B cell (primary cell): Measurements from ENCODE around the gene CT45A10.
"Not testable (repeated sequence)": the region's sequence is repeated elsewhere in the genome, so short reads cannot be mapped to it uniquely, and the experiment has no call there.

Experiments used
- EZH2 ChIP-seq: IDR thresholded peaks from 2 replicates; pipeline ENCODE4 v1.6.1; 2012; ENCODE audit warnings: borderline replicate concordance, low read depth, mild to moderate bottlenecking, moderate library complexity, low read length; ENCODE audit not compliant: insufficient read depth, poor library complexity, severe bottlenecking
- TF ChIP-seq, protein P1 (sequence below): fragments of 200-600 bp; IDR thresholded peaks from one replicate; pipeline ENCODE4 v1.8.0; 2022; ENCODE audit warnings: antibody characterized with exemption, mild to moderate bottlenecking

DNA sequence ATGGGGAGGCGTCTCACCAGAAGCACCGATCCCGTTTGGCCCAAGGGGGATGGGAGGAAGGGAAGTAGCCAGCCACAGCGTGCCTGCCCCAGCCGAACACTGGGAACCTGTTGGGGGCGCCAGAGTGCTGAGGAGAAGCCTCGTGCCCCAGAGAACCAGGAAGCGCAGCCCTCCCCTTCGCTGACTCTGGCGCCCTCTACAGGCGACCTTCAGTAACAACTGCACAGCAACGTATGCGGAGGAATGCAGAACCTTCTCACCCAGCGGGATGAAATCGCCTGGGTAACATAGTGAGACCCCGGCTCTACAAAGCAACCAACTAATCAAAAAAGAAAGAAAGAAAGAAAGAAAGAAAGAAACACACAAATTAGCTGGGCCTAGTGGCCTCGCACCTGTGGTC is 21.5 kb downstream of the CT45A10 start, which contains the start of gene CT45A9:
- TF ChIP-seq, protein P1, sequence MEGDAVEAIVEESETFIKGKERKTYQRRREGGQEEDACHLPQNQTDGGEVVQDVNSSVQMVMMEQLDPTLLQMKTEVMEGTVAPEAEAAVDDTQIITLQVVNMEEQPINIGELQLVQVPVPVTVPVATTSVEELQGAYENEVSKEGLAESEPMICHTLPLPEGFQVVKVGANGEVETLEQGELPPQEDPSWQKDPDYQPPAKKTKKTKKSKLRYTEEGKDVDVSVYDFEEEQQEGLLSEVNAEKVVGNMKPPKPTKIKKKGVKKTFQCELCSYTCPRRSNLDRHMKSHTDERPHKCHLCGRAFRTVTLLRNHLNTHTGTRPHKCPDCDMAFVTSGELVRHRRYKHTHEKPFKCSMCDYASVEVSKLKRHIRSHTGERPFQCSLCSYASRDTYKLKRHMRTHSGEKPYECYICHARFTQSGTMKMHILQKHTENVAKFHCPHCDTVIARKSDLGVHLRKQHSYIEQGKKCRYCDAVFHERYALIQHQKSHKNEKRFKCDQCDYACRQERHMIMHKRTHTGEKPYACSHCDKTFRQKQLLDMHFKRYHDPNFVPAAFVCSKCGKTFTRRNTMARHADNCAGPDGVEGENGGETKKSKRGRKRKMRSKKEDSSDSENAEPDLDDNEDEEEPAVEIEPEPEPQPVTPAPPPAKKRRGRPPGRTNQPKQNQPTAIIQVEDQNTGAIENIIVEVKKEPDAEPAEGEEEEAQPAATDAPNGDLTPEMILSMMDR, result not testable (repeated sequence)
- not testable (repeated sequence) for TF ChIP-seq EZH2
